Measurements from ENCODE around the gene RNF138.
"Not testable (repeated sequence)": the region's sequence is repeated elsewhere in the genome, so short reads cannot be mapped to it uniquely, and the experiment has no call there.

RNF138 gene

DNA sequence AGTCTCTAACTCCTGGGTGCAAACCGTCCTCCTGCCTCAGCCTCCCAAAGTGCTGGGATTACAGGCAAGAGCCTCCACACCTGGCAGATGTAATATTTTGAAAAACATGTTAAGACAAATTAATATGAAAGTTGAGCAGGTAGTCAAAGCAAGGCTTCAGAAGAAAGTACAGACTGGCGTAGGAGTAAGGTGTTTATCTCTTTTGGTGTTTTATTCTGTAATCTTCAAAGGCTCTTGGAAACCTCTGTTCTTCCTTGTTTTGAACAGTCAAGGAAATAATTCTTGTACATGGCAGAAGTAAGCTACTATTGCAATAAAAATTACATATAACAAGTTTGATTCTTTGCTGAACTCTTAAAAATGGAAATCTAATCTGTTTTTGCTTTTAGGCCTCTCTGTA, 5.3 kb downstream of the RNF138 start:
- no peak for DNase-seq

DNA sequence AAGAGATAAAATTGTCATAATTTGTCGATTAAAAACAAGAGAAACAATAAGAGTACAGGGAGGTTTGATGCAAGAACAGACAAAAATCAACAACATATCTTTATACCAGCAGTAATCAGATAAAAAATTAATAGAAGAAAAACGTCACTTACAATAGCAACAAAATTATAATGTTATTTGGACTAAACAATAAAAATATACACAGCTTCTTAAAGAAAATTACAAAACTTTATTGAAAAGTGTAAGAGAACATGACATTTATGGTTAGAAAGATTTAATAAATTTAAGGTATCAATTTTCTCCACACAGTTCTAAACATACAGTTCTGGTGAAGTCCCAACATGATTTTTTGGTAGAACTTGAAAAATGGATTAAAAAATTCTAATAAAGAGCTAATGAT, 12.8 kb downstream of the RNF138 start:
- DNase-seq, result no peak

DNA sequence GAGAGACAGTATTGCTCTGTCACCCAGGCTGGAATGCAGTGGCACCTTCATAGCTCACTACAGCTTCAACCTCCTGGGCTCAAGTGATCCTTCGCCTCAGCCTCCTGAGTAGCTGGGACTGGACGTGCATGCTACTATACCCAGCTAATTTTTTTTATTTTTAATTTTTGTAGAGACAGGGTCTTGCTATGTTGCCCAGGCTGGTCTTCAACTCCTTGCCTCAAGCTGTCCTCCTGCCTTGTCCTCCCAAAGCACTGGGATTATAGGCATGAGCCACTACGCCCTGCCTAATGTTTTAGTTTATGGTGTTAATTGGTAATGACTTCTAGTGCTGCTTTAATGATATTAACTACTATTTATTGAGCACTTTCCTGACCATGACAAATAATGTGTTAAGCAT, 18.3 kb downstream of the RNF138 start:
- DNase-seq, result no peak

DNA sequence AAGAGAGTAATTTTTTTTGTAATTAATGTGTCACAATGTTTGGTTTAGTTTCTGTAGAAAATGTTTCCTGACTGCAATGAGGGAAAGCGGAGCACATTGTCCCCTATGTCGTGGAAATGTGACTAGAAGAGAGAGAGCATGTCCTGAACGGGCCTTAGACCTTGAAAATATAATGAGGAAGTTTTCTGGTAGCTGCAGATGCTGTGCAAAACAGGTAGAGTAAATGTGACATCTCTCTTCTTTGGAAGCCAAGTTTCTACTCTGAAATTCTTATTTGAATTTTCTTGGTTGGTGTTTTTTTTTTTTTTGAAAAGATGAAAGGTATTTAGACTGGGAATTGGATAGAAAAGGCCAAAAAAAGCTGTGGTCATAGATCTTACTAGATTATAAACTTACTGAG, 20.0 kb downstream of the RNF138 start:
- DNase-seq, result no peak

DNA sequence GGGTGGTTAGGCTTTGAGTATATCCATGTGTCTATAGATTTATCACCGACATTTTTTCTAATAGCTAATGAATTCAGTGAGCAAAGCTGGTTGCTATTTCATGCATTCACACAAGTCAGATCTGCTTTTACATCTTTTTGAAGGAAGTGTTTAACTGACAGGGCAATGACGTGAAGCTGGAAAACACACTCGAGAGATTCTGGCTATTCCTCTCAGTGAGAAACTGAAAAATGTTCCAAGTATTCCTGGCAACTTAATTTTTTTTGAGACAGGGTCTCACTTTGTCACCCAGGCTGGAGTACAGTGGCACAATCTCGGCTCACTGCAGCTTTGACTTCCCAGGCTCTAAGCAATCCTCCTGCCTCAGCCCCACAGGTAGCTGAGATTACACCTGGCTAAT, 21.2 kb downstream of the RNF138 start:
- DNase-seq, result no peak

DNA sequence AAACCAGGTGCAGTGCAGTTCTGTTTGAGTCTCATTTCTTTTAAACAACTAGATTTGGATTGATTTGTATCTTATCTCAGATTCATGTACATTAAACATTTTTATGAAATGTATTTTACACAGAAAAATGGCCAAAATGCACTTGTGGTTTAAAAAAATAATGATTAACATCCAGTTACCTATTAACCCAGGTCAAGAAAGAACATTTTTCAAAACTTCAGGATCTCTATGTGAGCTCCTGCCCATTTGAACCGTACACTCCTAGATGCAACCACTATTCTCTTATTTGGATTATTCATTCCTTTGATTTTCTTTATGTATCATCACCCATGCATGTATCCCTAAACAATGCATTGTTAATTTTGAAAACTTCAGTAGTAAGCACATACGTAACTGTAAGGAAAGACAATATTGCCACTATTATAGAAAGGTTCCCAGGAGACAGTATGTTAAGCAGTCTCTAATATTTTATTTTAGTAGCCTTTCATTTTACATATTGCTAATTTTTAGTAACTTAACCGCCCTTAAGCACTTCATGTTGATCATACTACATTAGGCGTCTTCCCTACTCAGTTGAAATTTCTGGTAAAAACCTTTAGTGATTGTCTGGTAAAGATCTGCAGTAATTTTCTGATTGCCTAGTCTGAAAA, 22.7 kb downstream of the RNF138 start:
- DNase-seq, result no peak

DNA sequence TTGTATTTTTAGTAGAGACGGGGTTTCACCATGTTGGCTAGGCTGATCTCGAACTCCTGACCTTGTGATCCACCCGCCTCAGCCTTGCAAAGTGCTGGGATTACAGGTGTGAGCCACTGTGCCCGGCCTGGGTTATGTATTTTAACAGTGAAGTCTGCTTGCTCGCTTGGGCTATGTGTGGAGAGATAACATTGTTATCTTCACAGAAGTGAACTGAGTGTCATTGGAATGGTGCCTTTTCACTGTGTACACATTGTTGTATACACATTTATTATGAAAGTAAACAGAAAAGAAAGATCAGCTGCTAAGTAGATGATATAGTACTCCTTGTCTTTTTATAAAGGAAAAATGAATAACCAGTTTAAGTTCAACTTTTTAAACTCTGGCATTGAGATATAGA, 30.4 kb downstream of the RNF138 start:
- no peak for DNase-seq

DNA sequence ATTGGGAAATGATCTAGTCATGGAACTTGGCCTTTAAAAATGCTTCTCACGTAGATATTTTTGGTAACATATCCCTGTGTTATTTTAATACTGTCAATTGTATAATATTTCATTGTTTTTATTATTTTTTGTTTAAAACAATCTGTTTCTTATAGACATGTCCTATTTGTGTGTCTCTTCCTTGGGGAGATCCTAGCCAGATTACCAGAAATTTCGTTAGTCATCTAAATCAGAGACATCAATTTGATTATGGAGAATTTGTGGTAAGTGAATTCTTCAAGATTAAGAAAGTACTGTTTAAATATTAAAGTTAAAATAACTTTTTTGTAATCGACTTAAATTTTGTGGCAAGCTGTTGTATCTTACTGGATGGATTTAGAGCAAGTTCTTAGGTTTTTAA, 34.9 kb downstream of the RNF138 start:
- no peak for DNase-seq

DNA sequence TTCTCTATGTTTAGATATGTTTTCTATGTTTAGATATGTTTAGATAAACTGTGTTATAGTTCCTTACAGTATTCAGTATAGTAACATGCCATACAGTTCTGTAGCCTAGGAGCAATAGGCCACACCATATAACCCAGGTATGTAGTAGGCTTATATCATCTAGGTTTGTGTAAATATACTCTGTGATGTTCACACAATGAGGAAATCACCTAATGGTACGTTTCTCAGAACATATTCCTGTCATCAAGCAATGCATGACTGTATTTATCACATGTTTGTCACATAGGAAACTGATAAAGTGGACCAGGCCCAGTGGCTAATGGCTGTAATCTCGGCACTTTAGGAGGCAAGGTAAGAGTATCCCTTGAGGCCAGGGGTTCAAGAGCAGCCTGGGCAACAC, 44.0 kb downstream of the RNF138 start:
- no peak for DNase-seq

DNA sequence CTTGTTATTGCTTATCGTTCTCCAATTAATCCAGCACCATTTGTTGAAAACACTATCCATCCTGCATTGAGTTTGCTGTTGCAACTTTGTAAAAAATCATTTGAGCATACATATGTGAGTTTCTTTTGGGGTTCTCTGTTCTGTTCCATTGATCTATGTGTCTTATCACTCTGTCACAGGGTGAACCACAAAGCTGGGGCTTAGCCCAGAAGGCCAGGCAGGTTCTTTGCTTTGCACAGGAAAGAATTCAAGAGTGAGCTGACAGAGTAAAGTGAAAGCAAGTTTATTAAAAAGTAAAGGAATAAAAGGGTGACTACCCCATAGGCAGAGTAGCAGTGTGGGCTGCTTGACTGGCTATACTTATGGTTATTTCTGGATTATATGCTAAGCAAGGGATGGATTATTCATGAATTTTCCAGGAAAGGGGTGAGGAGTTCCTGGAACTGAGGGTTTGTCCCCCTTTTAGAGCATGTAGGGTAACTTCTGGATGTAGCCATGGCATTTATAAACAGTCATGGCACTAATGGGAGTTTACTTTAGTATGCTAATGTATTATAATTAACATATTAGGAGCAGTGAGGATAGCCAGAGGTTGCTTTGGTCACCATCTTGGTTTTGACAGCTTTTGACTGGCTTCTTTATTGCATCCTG, 46.8 kb downstream of the RNF138 start:
- DNase-seq, result no peak

DNA sequence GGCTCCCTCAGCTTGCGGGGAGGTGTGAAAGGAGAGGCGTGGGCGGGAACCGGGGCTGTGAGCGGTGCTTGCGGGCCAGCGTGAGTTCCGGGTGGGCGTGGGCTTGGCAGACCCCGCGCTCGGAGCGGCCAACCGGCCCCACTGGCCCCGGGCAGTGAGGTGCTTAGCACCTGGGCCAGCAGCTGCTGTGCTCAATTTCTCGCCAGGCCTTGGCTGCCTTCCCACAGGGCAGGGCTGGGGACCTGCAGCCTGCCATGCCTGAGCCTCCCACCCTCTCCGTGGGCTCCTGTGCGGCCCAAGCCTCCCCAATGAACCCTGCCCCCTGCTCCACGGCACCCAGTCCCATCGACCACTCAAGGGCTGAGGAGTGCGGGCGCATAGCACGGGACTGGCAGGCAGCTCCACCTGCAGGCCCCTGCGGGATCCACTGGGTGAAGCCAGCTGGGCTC, 48.2 kb downstream of the RNF138 start:
- DNase-seq, result no peak

DNA sequence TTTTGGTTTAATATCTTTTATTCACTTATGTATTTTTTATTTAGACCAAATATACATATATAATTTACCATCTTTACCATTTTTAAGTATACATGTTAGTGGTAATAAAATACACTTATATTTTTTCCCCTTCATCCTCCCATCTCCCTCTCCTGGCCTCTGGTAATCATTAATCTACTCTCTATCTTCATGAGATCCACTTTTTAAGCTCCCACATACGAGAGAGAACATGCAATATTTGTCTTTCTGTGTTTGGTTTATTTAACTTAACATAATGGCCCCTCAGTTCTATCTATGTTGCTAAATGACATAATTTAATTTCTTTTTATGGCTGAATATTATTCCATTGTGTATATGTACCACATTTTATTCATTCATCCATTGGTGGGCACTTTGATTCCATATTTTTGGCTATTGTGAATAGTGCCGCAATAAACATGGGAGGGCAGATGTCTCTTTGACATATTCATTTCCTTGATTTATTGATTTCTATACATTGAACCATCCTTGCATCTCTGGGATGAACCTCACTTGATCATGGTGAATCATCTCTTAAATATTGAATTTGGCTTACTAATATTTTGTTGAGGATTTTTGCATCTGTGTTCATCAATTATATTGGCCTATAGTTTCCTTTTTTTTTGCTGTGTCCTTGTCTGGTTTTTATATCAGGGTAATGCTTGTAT, 56.7 kb downstream of the RNF138 start:
- DNase-seq, result no peak

DNA sequence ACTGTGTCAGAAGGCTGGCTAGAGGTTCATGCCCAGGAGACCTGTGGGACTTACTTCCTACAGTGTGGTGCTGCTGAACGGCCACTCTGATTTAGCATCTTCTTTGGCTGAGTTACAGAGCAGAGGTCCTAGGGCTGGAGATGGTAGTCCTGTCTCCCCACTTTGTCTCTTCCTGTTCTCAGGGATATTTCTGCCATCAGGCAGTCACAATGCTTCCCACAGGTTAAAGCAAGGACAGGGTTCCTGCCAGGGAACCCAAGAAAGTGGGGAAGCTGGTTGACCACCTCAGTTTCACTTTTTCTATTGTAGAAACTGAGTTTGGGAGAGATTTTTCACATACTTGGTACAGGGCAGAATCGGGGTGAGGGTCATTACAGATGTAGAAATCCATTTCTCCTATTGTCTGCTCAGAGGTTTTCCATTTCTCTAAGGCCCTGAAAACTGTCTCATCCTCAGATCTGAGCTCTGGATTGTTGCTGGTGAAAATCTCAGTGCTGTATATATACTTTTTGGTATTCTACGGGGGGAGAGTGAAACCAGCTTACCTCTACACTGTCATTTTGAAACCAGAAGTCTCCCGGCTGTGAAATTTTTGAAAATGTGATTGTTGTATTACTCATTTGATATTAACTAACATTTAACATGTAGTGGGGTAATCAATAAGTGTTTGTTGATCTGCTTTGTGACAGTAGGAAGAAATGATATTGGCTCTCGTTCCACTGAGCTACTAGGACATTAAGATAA, 61.2 kb downstream of the RNF138 start:
- no peak for DNase-seq

DNA sequence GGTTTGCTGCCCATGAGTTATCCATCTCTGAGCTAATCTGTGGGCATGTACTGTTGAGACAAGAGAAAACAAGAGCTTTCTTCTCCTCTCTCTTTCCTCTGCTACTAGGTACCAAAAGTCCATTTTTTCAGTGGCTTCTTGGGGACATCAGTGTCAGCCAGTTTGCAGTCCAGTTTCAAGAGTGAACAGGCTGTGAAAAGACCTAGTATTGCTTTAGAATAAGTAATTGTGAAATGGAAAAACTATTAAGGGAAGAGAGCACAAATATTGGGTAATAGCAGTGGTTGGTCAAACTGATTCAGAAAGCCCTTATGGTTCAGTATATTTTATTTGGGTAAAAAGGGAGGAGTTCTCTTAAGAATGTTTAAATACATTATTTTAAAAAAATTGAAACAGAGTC, 65.2 kb downstream of the RNF138 start:
- no peak for DNase-seq

DNA sequence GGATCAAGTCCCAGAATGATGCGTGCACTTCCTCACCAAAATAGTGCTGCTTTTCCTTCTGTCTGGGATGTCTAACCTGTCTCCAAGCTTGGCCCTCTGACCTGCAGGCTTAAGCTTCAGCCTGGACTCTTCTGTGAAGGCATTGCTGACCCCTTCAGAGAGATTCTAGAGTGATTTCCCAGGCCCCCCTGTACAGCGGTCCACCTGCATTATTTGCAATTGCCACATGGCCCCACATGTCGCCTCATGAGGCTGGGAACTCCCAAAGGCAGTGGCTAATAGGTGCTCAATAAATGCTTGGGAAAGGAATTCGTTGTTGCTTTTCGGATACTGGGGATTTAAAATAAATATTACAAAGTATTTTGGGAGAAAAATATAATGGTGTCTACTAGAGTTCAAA, 65.9 kb downstream of the RNF138 start:
- no peak for DNase-seq

DNA sequence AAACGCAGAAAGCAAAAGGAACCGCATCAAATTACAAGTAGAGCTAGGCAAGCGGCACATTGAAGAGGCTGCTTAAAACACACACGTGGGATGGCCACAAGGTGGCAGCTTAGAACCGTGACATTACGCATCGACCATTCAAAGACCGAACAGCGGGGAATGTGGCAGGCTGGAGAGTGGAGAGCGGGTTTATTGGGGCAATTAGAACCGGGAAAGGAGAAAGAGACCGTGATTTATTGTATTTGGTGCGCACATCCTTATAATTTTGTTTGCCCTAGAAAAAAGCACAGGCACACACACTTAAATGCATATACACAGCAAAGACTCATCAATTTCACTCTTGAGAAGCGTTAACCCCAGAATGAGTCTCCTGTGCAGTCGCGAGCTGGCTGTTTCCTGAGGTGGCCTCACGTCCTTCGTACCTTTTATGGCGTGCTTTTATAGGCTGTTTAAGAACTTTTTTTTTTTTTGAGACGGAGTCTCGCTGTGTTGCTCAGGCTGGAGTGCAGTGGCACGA, 66.5 kb downstream of the RNF138 start:
- DNase-seq, result peak; percentile 89

DNA sequence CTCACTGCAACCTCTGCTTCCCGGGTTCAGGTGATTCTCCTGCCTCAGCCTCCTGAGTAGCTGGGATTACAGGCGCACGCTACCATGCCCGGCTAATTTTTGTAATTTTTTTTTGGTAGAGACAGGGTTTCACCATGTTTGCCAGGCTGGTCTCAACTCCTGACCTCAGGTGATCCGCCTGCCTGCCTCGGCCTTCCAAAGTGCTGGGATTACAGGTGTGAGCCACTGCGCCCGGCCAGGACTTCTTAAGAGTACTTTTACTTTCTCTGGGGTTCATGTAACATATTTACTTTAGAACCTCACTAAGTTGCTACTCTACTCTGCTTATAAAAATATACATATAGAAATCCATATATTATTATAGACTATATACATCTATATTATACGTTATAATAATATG, 67.0 kb downstream of the RNF138 start:
- DNase-seq, result not testable (repeated sequence)

DNA sequence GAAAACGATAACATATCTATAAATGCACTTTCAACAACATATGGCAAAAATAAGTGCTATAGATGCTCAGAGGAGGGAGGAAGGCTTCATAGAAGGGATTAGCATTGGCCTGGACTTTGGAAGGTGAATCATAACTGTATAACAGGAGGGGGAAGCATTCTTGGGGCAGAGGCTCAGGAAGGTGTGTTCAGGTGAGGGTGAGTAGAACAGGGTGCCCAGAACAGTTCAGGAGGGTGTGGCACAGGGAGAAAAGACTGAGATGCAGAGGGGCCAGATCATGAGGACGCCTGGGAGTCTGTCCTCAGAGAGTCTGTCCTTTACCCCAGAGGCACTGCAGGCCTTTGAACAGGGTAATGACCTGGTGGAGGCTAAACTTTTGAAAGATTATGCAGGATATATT, 68.9 kb downstream of the RNF138 start:
- no peak for DNase-seq

DNA sequence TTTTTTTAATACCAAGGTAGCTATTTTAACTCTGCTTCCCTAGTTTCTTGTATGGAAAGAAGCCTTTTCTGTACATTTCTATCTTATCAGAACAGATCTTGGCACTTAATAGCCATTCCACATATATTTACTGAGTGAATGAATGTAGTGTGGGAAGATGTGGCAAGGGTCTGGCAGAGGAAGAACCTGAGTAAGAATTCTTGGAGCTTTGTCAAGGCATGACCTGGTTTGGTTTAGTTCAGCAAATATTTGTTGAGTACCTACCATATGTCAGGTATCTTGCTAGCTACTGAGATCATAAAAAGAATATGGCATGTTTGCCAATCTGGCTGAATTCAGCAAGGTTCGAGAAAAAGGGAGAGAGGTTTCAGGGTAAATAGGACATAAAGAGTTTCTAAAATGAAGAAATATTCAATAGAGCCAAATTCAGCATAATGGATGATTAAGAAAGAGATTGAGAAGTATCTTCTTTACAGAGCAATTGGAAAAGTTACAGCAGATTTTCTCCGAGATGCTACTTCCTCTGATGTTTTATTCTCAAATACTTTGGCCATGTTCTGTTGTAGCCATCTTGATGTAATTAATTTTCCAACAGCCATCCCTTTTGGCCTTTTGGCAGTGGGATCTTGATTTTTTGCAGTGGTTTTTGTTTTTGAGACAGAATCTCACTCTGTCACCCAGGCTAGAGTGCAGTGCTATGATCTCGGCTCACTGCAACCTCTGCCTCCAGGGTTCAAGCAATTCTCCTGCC, 76.5 kb downstream of the RNF138 start:
- DNase-seq, result no peak

DNA sequence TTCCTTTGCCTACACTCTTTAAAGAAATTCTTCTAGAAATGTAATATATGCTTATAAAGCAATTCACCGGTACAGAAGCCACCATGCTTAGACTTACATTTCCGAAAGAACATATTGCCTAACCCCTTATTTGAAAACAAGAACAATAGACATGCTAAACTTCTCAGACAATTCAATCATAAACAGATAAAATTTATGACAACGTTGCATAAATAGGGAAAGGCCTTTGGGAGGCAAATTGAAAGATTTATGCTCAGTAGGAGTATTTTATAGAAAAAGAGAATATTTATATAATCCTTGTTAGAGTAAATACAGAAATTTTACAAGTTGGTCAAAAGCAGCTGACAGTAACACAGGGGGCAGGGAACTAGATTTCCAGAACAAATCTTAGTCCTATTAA, 82.0 kb downstream of the RNF138 start:
- no peak for DNase-seq

DNA sequence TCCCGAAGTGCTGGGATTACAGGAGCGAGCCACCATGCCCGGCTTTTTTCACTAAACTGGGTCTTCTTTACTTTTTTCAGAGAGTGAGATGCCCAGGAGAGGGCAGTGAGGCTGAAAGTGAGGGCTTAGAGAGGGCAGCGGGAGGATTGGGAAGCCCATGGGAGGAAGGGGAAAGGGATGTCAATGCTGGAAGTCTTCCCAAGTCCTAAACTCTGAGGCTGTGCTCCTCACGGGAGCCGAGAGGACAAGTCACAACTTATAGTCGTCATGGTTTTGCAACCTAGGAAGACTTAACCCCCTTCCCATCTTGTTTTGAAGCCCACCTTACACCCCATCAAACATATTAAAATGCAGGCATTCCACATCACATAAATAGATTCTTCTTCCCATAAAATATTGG, 83.0 kb downstream of the RNF138 start:
- DNase-seq, result no peak

DNA sequence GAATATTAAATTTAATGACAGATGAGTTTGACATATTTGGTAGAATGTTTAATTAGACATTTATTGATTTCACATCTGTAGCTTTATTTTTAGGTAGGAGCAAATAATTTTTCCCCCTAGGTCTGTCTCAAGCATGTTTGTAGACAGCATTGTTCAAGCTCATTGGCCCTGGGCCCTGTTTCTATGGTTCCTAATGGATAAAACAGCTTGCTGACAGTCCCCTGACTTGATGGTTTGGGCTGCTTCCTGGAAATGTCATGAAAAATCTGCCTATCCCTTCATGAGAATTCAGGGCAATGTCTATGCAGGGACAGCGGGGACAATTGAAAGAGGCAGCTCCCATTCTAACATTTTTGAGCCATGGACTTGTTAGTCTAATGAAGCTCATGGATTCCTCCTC, 83.6 kb downstream of the RNF138 start:
- DNase-seq, result peak; percentile 38

DNA sequence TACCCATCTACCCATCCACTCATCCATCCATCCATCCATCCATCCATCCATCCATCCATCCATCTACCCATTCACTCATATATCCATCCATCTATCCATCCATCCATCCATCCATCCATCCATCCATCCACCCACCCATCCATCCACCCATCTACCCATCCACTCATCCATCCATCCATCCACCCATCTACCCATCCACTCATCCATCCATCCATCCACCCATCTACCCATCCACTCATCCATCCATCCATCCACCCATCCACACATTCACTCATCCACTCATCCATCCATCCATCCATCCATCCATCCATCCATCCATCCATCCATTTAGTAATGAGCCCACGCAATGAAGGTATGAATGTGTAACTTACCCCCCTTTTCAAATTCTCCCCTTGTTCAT, 85.1 kb downstream of the RNF138 start:
- DNase-seq, result not testable (repeated sequence)

Measured in NCI-H2029 treated with DMSO at 0.1 percent for 48 hours (cell line).